Hypothalamus (tissue), 51 donors: ENCODE data around the gene ZYX.
"Not testable (repeated sequence)": the region's sequence is repeated elsewhere in the genome, so short reads cannot be mapped to it uniquely, and the experiment has no call there.

Experiments used
- DNase-seq, 51 donors: peaks; one replicate each; lab custom pipeline; 2025; lab: John Stamatoyannopoulos, UW

ZYX gene

GRCh38 chr7:143396182-143396581 is 15.0 kb downstream of the ZYX start:
- no peak for DNase-seq

GRCh38 chr7:143396625-143397556 is 15.7 kb downstream of the ZYX start:
- no peak for DNase-seq

- DNase-seq = no peak
Measured at GRCh38 chr7:143397710-143398530, 16.8 kb downstream of the ZYX start.

- no peak for DNase-seq
Measured at GRCh38 chr7:143398616-143399015, 17.5 kb downstream of the ZYX start.

GRCh38 chr7:143399151-143399550 is 18.0 kb downstream of the ZYX start:
- DNase-seq = no peak

- no peak for DNase-seq
Measured at GRCh38 chr7:143399642-143400041, 18.5 kb downstream of the ZYX start.

GRCh38 chr7:143401265-143401664 is 20.1 kb downstream of the ZYX start:
- DNase-seq = no peak

GRCh38 chr7:143402233-143402632 is 21.1 kb downstream of the ZYX start:
- not testable (repeated sequence) for DNase-seq

GRCh38 chr7:143405173-143406001 is 24.2 kb downstream of the ZYX start:
- no peak for DNase-seq

- DNase-seq = no peak
Measured at GRCh38 chr7:143406002-143406357, 24.8 kb downstream of the ZYX start.

GRCh38 chr7:143407287-143408251 is 26.4 kb downstream of the ZYX start:
- DNase-seq = no peak

- DNase-seq = no peak
Measured at GRCh38 chr7:143408252-143408685, 27.1 kb downstream of the ZYX start.

GRCh38 chr7:143408686-143409561 is 27.8 kb downstream of the ZYX start, which contains the start of gene EPHA1:
EPHA1 (minus strand) TSS chr7:143408856; CDS start chr7:143408805, 51 bp downstream.
- DNase-seq = peak in 2 of 51 donors; percentile 6 to 11

GRCh38 chr7:143410521-143411004 is 29.4 kb downstream of the ZYX start:
- no peak for DNase-seq

GRCh38 chr7:143411976-143412708 is 31.0 kb downstream of the ZYX start:
- no peak for DNase-seq

GRCh38 chr7:143413123-143413522 is 32.0 kb downstream of the ZYX start:
- no peak for DNase-seq

GRCh38 chr7:143415209-143415608 is 34.1 kb downstream of the ZYX start:
- DNase-seq = not testable (repeated sequence)
